ENCODE results near the gene MYOD1. TPM values are rescaled to one million over a fixed set of nuclear protein-coding genes. Genes with fewer than 3 reads are reported as not detected.

MYOD1 gene
- total RNA-seq, 1 donor from 2014 or later = not detected

GRCh38 chr11:17767914-17768313, 48.5 kb downstream of the MYOD1 start:
- H3K9me3 Mint-ChIP-seq (ENCODE audit: unreplicated experiment) = no peaks in the 10 kb centered on the region
- H3K4me3 Mint-ChIP-seq (ENCODE audit: unreplicated experiment) = no peak overlapping the region
- no peak overlapping the region for H3K27ac Mint-ChIP-seq (ENCODE audit: unreplicated experiment)
- TF ChIP-seq, protein P1, sequence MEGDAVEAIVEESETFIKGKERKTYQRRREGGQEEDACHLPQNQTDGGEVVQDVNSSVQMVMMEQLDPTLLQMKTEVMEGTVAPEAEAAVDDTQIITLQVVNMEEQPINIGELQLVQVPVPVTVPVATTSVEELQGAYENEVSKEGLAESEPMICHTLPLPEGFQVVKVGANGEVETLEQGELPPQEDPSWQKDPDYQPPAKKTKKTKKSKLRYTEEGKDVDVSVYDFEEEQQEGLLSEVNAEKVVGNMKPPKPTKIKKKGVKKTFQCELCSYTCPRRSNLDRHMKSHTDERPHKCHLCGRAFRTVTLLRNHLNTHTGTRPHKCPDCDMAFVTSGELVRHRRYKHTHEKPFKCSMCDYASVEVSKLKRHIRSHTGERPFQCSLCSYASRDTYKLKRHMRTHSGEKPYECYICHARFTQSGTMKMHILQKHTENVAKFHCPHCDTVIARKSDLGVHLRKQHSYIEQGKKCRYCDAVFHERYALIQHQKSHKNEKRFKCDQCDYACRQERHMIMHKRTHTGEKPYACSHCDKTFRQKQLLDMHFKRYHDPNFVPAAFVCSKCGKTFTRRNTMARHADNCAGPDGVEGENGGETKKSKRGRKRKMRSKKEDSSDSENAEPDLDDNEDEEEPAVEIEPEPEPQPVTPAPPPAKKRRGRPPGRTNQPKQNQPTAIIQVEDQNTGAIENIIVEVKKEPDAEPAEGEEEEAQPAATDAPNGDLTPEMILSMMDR (IDR thresholded peaks at IDR 0.05; ENCODE audit: unreplicated experiment) = no peak
- no peaks in the 10 kb centered on the region for H3K4me1 Mint-ChIP-seq (ENCODE audit: unreplicated experiment)
- DNase-seq (ENCODE audit: low spot score) = no peak
- no peaks in the 10 kb centered on the region for H3K36me3 Mint-ChIP-seq (ENCODE audit: low read depth, unreplicated experiment)
- peaks cover 14% of the 10 kb centered on the region for H3K27me3 Mint-ChIP-seq (ENCODE audit: unreplicated experiment)

DNA sequence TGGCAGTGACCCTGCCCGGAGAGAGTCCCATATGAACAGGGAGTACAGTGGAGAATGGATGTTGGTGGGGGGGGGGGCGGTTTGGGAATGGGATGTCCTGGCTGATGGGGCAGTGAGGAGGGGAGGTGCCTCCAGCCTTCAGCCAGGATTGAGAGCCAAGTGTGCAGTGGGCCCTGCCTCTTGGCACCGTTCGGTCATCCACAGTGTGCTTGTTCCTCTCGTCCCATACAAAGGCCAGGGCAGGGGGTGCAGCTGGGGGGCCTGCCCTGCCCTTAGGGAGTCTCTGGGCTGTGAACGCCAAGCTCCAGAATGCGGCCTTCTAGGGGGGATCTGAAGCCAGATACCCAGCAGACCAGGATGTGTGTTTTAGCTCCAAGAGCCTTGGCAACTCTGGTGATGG, 49.2 kb downstream of the MYOD1 start:
- no peak overlapping the region for H3K4me3 Mint-ChIP-seq (ENCODE audit: unreplicated experiment)
- H3K27ac Mint-ChIP-seq (ENCODE audit: unreplicated experiment) = no peak overlapping the region
- peaks cover 14% of the 10 kb centered on the region for H3K27me3 Mint-ChIP-seq (ENCODE audit: unreplicated experiment)
- no peaks in the 10 kb centered on the region for H3K4me1 Mint-ChIP-seq (ENCODE audit: unreplicated experiment)
- no peak for DNase-seq (ENCODE audit: low spot score)
- TF ChIP-seq, protein P1 (IDR thresholded peaks at IDR 0.05; ENCODE audit: unreplicated experiment) = no peak
- H3K36me3 Mint-ChIP-seq (ENCODE audit: low read depth, unreplicated experiment) = no peaks in the 10 kb centered on the region
- H3K9me3 Mint-ChIP-seq (ENCODE audit: unreplicated experiment) = no peaks in the 10 kb centered on the region

- DNase-seq (ENCODE audit: low spot score) = no peak
- no peak overlapping the region for H3K4me3 Mint-ChIP-seq (ENCODE audit: unreplicated experiment)
- no peak overlapping the region for H3K27ac Mint-ChIP-seq (ENCODE audit: unreplicated experiment)
- TF ChIP-seq, protein P1 (IDR thresholded peaks at IDR 0.05; ENCODE audit: unreplicated experiment) = no peak
- H3K4me1 Mint-ChIP-seq (ENCODE audit: unreplicated experiment) = no peaks in the 10 kb centered on the region
- peaks cover 11% of the 10 kb centered on the region for H3K27me3 Mint-ChIP-seq (ENCODE audit: unreplicated experiment)
- no peaks in the 10 kb centered on the region for H3K9me3 Mint-ChIP-seq (ENCODE audit: unreplicated experiment)
- H3K36me3 Mint-ChIP-seq (ENCODE audit: low read depth, unreplicated experiment) = no peaks in the 10 kb centered on the region
Observed at GRCh38 chr11:17769218-17769617, 49.8 kb downstream of the MYOD1 start.

DNA sequence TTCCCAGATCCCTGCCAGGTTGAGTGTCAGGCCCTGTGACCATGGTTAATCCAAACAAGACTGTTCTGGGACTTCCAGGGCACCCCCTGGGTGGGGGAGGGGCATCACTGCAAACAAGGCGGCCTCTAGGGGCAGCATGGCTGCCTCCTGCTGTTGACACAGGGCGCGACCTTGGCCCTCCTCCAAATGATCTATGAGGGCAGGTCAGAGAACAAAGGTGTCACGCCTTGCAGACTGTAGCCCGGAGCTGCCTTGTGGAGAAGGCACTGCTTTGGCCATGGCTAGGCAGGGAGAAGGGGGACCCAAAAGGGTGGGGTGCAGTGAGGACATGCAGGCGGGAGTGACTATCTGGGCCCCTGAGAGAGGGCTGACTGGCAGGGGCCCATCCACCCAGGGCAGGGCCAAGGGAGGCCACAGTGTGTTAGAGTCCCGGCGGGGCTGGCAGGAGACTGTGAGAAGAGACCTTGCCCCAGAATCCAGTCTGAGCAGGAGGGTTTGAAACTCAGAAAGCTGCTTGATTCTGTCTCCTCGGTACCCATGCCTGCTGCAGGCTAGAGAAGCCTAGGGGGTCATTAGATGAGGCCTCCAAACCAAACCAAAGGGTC, 50.8 kb downstream of the MYOD1 start:
- H3K27ac Mint-ChIP-seq (ENCODE audit: unreplicated experiment) = no peak overlapping the region
- peaks cover 10% of the 10 kb centered on the region for H3K27me3 Mint-ChIP-seq (ENCODE audit: unreplicated experiment)
- TF ChIP-seq, protein P1 (IDR thresholded peaks at IDR 0.05; ENCODE audit: unreplicated experiment) = no peak
- H3K36me3 Mint-ChIP-seq (ENCODE audit: low read depth, unreplicated experiment) = no peaks in the 10 kb centered on the region
- no peaks in the 10 kb centered on the region for H3K4me1 Mint-ChIP-seq (ENCODE audit: unreplicated experiment)
- no peak for DNase-seq (ENCODE audit: low spot score)
- H3K4me3 Mint-ChIP-seq (ENCODE audit: unreplicated experiment) = no peak overlapping the region
- no peaks in the 10 kb centered on the region for H3K9me3 Mint-ChIP-seq (ENCODE audit: unreplicated experiment)

- TF ChIP-seq, protein P1 (IDR thresholded peaks at IDR 0.05; ENCODE audit: unreplicated experiment) = no peak
- H3K36me3 Mint-ChIP-seq (ENCODE audit: low read depth, unreplicated experiment) = no peaks in the 10 kb centered on the region
- no peak overlapping the region for H3K4me3 Mint-ChIP-seq (ENCODE audit: unreplicated experiment)
- H3K27ac Mint-ChIP-seq (ENCODE audit: unreplicated experiment) = no peak overlapping the region
- H3K9me3 Mint-ChIP-seq (ENCODE audit: unreplicated experiment) = no peaks in the 10 kb centered on the region
- H3K27me3 Mint-ChIP-seq (ENCODE audit: unreplicated experiment) = peaks cover 6% of the 10 kb centered on the region
- no peaks in the 10 kb centered on the region for H3K4me1 Mint-ChIP-seq (ENCODE audit: unreplicated experiment)
- DNase-seq (ENCODE audit: low spot score) = no peak
Observed at GRCh38 chr11:17770917-17771316, 51.5 kb downstream of the MYOD1 start.

All from endothelial cell (in vitro differentiated cells).